T-helper 17 cell (primary cell): ENCODE results near the gene IGSF9B. TPM values are rescaled to one million over a fixed set of nuclear protein-coding genes. Genes with fewer than 3 reads are reported as not detected.

Experiments
- ATAC-seq: fragments of 150-1000 bp; cut with Tn5 transposase; 2 replicates; pipeline ENCODE4 v1.10.0; 2021; ENCODE audit warnings: mild to moderate bottlenecking, moderate library complexity
- DNase-seq, 3 donors: peaks; one replicate each; pipeline versions ENCODE4 v3.0.0 to v3.0.0-alpha.2; 2020 to 2021
- H3K9me3 ChIP-seq: one replicate; pipeline ENCODE4 v1.7.0; 2013; ENCODE audit warnings: low read length, mild to moderate bottlenecking; ENCODE audit not compliant: control insufficient read depth, poor library complexity, severe bottlenecking
- H3K27ac Mint-ChIP-seq: one replicate; pipeline ENCODE4 v1.8.0; 2022; ENCODE audit warnings: mild to moderate bottlenecking, moderate library complexity, mixed read lengths
- H3K27me3 Mint-ChIP-seq: one replicate; pipeline ENCODE4 v1.8.0; 2022; ENCODE audit warnings: mixed read lengths
- H3K36me3 Mint-ChIP-seq: one replicate; pipeline ENCODE4 v1.8.0; 2022; ENCODE audit warnings: low read depth, mixed read lengths
- H3K4me1 Mint-ChIP-seq: one replicate; pipeline ENCODE4 v1.8.0; 2022; ENCODE audit warnings: mild to moderate bottlenecking, mixed read lengths
- H3K4me3 Mint-ChIP-seq: one replicate; pipeline ENCODE4 v1.8.0; 2022; ENCODE audit warnings: mild to moderate bottlenecking, moderate library complexity, mixed read lengths
- total RNA-seq, 4 donors: library from RNA in 2 of 4; stranded (reverse) in 2 of 4; gene quantifications; one replicate each; pipeline ENCODE4 v1.2.3 and lab custom pipeline; 2022 to 2026

Gene IGSF9B
- total RNA-seq, 2 donors from 2014 or later = 43.8 to 52.9 TPM

- Mint-ChIP-seq H3K4me1 (peaks cover 13% of the 10 kb centered on the region), H3K27me3 (peaks cover 42% of the 10 kb centered on the region), H3K27ac (no peak overlapping the region), H3K36me3 (no peaks in the 10 kb centered on the region), H3K4me3 (no peak overlapping the region)
- DNase-seq = no peak
- no peaks in the 10 kb centered on the region for H3K9me3 ChIP-seq
- ATAC-seq = no peak
Observed at GRCh38 chr11:133992121-133992520, 35.4 kb upstream of the IGSF9B start.

DNA sequence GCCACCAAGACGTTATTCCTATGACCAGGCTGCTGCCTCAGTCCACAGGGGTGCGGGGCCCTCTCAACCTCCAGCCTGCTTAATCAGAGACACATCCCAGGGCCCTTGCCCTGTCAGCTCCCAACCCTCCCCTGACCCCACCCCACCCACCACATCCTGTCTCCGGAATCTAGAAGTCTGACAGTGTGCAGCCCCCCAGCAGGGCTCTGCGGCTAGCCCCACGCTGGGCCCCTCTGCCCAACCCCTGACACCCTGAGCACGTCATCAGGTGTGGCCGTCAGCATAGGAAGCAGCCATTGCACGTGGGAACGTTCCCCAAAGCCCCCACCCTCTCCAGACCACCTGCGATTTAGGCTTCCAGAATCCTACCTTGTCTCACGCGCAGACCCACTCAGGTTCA lies 34.3 kb upstream of the IGSF9B start:
- Mint-ChIP-seq H3K36me3 (no peaks in the 10 kb centered on the region), H3K4me3 (no peak overlapping the region), H3K27me3 (peaks cover 35% of the 10 kb centered on the region), H3K27ac (no peak overlapping the region), H3K4me1 (peaks cover 14% of the 10 kb centered on the region)
- no peaks in the 10 kb centered on the region for H3K9me3 ChIP-seq
- DNase-seq = no peak
- ATAC-seq = no peak

GRCh38 chr11:133990501-133990900 lies 33.7 kb upstream of the IGSF9B start:
- no peak overlapping the region for H3K4me3 Mint-ChIP-seq
- H3K27me3 Mint-ChIP-seq = peaks cover 40% of the 10 kb centered on the region
- no peaks in the 10 kb centered on the region for H3K36me3 Mint-ChIP-seq
- H3K27ac Mint-ChIP-seq = no peak overlapping the region
- peaks cover 16% of the 10 kb centered on the region for H3K4me1 Mint-ChIP-seq
- ATAC-seq (no peak), DNase-seq (no peak)
- H3K9me3 ChIP-seq = no peaks in the 10 kb centered on the region

DNA sequence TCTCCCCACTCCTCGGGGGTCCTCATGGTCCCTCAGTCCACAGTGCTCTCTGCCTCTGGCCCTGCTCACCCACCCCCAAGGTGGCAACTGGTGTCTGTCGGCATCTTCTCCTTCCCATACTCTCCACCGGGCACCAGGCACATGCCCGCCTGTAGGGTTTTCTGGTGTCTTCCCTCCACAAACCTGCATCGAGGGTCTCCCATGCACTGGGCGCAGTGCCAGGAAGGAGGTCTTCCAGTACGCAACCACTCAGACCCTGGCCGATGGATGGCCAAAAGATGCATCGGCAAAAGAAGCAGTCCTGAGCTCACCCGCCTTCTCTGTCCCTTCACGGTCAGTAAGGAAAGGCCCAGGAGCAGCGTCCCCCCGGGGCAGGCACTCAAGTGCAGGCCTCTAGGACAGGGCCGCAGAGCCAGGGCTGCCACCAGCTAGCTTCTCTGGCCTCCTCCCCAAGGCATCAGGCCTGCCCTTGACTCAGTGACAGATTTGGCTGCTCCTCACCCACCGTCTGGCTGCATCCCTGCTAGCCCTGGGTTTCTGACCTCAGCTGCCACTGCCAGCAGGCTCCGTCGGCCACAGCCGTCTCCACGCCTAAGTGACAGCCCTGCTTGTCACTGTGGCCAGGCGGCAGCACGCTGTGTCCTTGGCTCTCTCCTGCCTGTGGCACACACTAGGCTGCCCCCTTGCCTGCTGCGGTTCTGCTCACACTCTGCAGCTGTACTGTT lies 32.1 kb upstream of the IGSF9B start:
- Mint-ChIP-seq H3K27me3 (peaks cover 41% of the 10 kb centered on the region), H3K4me1 (peaks cover 10% of the 10 kb centered on the region), H3K36me3 (no peaks in the 10 kb centered on the region), H3K27ac (no peak overlapping the region), H3K4me3 (no peak overlapping the region)
- no peak for DNase-seq
- ATAC-seq = no peak
- H3K9me3 ChIP-seq = no peaks in the 10 kb centered on the region

- H3K9me3 ChIP-seq = no peaks in the 10 kb centered on the region
- peaks cover 49% of the 10 kb centered on the region for H3K27me3 Mint-ChIP-seq
Observed at GRCh38 chr11:133987171-133987570, 30.4 kb upstream of the IGSF9B start.

GRCh38 chr11:133985981-133986944 lies 29.5 kb upstream of the IGSF9B start:
- Mint-ChIP-seq H3K36me3 (no peaks in the 10 kb centered on the region), H3K27ac (no peak overlapping the region), H3K4me1 (peaks cover 10% of the 10 kb centered on the region), H3K27me3 (peaks cover 58% of the 10 kb centered on the region), H3K4me3 (no peak overlapping the region)
- DNase-seq (no peak), ATAC-seq (no peak)
- H3K9me3 ChIP-seq = no peaks in the 10 kb centered on the region

More at GRCh38 chr11:133987171-133987570, 30.4 kb upstream of the IGSF9B start:
- Mint-ChIP-seq H3K27ac (no peak overlapping the region), H3K4me1 (peaks cover 12% of the 10 kb centered on the region), H3K4me3 (no peak overlapping the region), H3K36me3 (no peaks in the 10 kb centered on the region)
- DNase-seq (no peak), ATAC-seq (no peak)

DNA sequence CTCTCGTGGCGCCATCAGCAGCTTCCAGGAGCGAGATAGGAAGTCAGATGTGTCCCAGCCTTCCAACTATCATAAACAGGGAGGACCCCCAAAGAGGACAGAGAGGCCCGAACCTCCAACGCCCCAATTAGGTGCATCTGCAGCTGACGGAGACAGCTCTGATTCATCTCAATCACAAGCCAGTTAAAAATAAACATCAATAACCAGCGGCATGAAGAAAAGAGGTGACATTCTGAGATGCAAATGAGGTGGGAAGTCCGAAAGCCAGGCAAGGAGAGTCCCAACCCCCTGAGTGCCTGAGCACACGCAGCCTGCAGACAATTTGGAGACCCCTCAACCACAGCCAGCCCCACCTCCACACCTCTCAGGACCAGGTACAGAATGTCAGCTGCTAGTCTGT lies 28.1 kb upstream of the IGSF9B start:
- H3K4me3 Mint-ChIP-seq = no peak overlapping the region

DNA sequence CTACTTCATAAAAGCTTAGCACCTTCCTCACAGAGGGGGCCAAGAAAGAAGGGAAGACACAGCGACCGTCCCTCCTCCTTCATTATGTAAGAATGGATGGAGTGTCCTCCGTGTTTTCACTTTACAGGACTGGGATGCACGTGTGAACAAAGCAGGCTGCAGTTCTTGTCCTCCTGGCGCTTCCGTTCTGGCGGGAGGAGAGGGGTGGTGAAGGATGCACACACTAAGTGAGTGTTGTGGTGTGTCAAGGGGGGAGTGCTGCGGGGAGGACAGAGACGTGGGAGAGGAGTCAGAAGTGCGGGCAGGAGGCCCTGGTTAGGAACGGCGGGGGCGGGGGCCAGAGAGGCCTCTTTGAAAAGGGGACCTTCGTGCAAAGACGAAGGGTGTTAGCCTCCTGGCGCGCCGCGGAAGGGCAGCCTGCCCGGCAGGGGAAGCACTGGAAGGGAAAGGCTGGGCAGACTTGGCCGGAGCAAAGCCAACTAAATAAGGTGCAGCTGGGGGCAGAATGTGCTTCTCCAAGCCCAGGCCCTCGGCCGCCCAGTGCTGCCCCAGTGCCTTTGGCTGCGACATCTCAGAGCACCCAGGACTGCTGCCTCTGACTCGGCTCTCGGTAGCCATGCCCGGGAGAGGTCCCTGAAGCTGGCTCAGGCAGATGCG lies 27.0 kb upstream of the IGSF9B start:
- H3K9me3 ChIP-seq = no peaks in the 10 kb centered on the region
- Mint-ChIP-seq H3K4me3 (no peak overlapping the region), H3K36me3 (no peaks in the 10 kb centered on the region), H3K27ac (no peak overlapping the region), H3K4me1 (peaks cover 6% of the 10 kb centered on the region), H3K27me3 (peaks cover 43% of the 10 kb centered on the region)
- no peak for DNase-seq
- ATAC-seq = no peak

More for the DNA sequence above, 28.1 kb upstream of the IGSF9B start:
- Mint-ChIP-seq H3K36me3 (no peaks in the 10 kb centered on the region), H3K27ac (no peak overlapping the region), H3K27me3 (peaks cover 51% of the 10 kb centered on the region), H3K4me1 (peaks cover 8% of the 10 kb centered on the region)
- H3K9me3 ChIP-seq = no peaks in the 10 kb centered on the region
- ATAC-seq (no peak), DNase-seq (no peak)

DNA sequence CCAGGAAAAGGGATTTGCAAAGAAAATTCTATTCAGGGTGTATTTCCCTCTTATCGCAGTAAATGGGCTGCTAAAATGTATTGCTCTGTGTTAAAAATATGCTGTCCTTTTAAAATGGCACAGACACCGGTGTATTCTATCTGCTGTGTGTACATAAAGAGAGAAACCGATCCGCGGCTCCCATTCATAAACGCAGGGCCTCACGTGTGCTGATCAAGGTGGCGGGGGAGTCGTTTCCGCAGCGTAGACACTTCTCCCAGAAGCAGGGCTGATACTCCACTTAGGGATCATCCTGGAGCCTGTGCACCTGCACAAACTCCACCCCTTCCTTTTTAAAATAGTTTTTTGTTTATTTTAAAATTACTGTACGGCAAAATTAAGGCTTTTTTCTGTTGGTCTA lies 26.1 kb upstream of the IGSF9B start:
- H3K4me1 Mint-ChIP-seq = peaks cover 7% of the 10 kb centered on the region
- peaks cover 38% of the 10 kb centered on the region for H3K27me3 Mint-ChIP-seq
- DNase-seq (no peak), ATAC-seq (no peak)
- no peak overlapping the region for H3K4me3 Mint-ChIP-seq
- H3K9me3 ChIP-seq = no peaks in the 10 kb centered on the region
- H3K36me3 Mint-ChIP-seq = no peaks in the 10 kb centered on the region
- no peak overlapping the region for H3K27ac Mint-ChIP-seq

DNA sequence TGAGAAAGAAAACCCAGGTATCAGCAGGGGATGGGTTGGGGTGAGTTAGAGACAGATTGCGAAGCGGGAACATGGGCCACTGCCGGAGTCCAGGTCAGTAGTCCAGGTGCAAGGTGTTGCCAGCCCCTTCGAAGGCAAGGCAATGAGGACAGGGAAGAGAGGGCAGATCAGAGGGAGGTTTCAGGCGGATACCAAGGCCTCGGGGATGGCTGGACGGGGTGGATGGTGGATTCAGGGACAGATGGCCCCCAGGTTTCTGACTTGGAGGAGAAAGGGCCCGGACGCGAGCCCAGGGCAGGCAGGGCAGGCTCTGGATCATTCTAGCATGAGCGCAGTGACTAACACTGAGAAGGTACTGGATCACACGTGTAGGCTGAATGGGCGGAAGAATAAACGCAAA lies 25.4 kb upstream of the IGSF9B start:
- no peak overlapping the region for H3K27ac Mint-ChIP-seq

GRCh38 chr11:133981156-133981555 lies 24.4 kb upstream of the IGSF9B start:
- no peak for DNase-seq
- no peak overlapping the region for H3K4me3 Mint-ChIP-seq

More for the DNA sequence above, 25.4 kb upstream of the IGSF9B start:
- no peak for ATAC-seq
- H3K9me3 ChIP-seq = no peaks in the 10 kb centered on the region
- no peaks in the 10 kb centered on the region for H3K36me3 Mint-ChIP-seq
- no peak for DNase-seq
- H3K4me1 Mint-ChIP-seq = peaks cover 10% of the 10 kb centered on the region
- no peak overlapping the region for H3K4me3 Mint-ChIP-seq
- H3K27me3 Mint-ChIP-seq = peaks cover 40% of the 10 kb centered on the region

DNA sequence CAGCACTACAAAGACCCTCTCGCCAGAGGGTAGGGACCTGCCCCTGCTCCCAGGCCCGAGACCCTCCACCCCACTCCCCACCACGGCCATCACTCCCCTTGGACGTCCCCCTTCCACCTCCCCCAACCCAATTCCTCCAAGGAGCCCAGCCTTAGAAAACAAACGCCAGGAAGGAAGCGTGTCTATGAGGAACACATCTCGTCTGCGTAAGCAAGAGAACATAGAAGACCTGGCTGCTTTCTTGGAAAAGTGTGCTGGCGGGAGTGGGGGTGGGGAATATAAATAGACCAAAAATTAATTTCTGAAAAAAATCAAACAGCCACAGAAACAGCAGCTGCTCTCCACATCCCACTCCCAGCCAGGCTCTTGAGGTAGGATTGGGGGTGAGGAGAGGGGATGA lies 23.9 kb upstream of the IGSF9B start:
- H3K9me3 ChIP-seq = no peaks in the 10 kb centered on the region
- no peak overlapping the region for H3K27ac Mint-ChIP-seq
- DNase-seq (no peak), ATAC-seq (no peak)
- H3K36me3 Mint-ChIP-seq = no peaks in the 10 kb centered on the region
- H3K27me3 Mint-ChIP-seq = peaks cover 46% of the 10 kb centered on the region
- H3K4me1 Mint-ChIP-seq = peaks cover 6% of the 10 kb centered on the region
- H3K4me3 Mint-ChIP-seq = no peak overlapping the region

More at GRCh38 chr11:133981156-133981555, 24.4 kb upstream of the IGSF9B start:
- no peak for ATAC-seq
- Mint-ChIP-seq H3K4me1 (peaks cover 8% of the 10 kb centered on the region), H3K36me3 (no peaks in the 10 kb centered on the region), H3K27me3 (peaks cover 46% of the 10 kb centered on the region), H3K27ac (no peak overlapping the region)
- H3K9me3 ChIP-seq = no peaks in the 10 kb centered on the region

DNA sequence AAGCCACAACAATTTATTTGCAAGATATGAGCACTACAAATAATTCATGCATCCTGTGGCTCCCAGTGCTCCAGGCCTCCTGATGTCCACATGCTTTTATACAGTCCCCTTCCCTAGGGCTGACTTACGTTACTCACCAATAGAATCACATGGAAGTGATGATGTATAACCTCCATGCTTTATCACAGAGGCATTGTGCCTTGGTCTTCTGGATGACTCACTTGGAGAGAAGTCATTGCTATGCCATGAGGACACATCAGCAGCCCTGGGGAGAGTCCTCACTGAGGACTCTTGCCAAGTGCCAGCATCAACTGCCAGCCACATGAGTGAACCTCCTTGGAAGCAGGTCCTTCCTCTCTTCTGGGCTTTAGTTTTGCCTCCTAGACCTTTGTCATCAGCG lies 22.0 kb upstream of the IGSF9B start:
- no peaks in the 10 kb centered on the region for H3K36me3 Mint-ChIP-seq
- DNase-seq = no peak
- ATAC-seq = no peak
- H3K27me3 Mint-ChIP-seq = peaks cover 57% of the 10 kb centered on the region
- H3K27ac Mint-ChIP-seq = no peak overlapping the region
- no peak overlapping the region for H3K4me3 Mint-ChIP-seq
- no peaks in the 10 kb centered on the region for H3K9me3 ChIP-seq
- peaks cover 6% of the 10 kb centered on the region for H3K4me1 Mint-ChIP-seq
